ENCODE results near the gene SCN9A.

GRCh38 chr2:166249318-166249717 is 126.4 kb downstream of the SCN9A start:
- no peak for TF ChIP-seq CTCF (IDR thresholded peaks at IDR 0.05)
- no peak for TF ChIP-seq POLR2AphosphoS5 (IDR thresholded peaks at IDR 0.05)
- no peak for TF ChIP-seq POLR2A (IDR thresholded peaks at IDR 0.05)

Measured in upper lobe of left lung (tissue), 4 donors.